ENCODE measurements around the gene RASD2. TPM values are rescaled to one million over a fixed set of nuclear protein-coding genes. Genes with fewer than 3 reads are reported as not detected.

RASD2 gene
- total and polyA plus RNA-seq, 10 donors, result 0.04 to 0.44 (median 0.17) TPM; not detected in 3

DNA sequence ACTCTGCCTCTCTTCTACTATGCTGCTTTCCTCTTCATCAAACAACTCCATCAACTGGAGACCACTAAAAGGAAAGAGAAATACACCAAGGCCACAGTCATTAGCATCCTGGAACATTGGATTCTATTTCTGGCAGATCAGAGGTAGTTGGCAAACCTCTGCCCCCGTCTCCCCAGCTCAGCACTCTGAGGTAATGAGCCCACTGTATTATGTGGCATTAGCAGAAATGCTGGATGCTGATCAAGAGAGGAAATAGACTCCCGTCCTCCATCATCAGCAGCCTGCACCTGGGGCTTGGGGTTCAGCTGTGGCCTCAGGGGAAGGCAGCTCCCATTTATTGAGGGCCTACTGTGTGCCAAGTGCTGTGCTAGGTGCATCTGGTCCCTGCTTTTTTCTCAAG lies 9.0 kb upstream of the RASD2 start:
- TF ChIP-seq POLR2AphosphoS5 (IDR thresholded peaks at IDR 0.05), result no peak
- TF ChIP-seq POLR2A (IDR thresholded peaks at IDR 0.05), result no peak
- TF ChIP-seq, protein P1, sequence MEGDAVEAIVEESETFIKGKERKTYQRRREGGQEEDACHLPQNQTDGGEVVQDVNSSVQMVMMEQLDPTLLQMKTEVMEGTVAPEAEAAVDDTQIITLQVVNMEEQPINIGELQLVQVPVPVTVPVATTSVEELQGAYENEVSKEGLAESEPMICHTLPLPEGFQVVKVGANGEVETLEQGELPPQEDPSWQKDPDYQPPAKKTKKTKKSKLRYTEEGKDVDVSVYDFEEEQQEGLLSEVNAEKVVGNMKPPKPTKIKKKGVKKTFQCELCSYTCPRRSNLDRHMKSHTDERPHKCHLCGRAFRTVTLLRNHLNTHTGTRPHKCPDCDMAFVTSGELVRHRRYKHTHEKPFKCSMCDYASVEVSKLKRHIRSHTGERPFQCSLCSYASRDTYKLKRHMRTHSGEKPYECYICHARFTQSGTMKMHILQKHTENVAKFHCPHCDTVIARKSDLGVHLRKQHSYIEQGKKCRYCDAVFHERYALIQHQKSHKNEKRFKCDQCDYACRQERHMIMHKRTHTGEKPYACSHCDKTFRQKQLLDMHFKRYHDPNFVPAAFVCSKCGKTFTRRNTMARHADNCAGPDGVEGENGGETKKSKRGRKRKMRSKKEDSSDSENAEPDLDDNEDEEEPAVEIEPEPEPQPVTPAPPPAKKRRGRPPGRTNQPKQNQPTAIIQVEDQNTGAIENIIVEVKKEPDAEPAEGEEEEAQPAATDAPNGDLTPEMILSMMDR (IDR thresholded peaks at IDR 0.05 in 8 of 11, conservative IDR thresholded peaks at IDR 0.05 in 3 of 11), result no peak
- Histone ChIP-seq H3K4me3 (no peak overlapping the region), H3K9me3 (peaks cover 0 to 14% (median 9%) of the 10 kb centered on the region in 8 donors), H3K27ac (no peak overlapping the region), H3K36me3 (no peaks in the 10 kb centered on the region), H3K27me3 (replicated peaks in 1 of 7) (peaks cover 0 to 22% (median 0%) of the 10 kb centered on the region in 7 donors), H3K4me1 (peaks cover 0 to 9% (median 2%) of the 10 kb centered on the region in 6 donors)
- intact Hi-C loops (cut with DNase I; ENCODE audit: low total_unique reads), result no loop called here
- WGBS, 5 donors, result 51 to 80% (median 66%) methylated on average over 2 of the region's 2 CpGs
- DNase-seq, result no peak

DNA sequence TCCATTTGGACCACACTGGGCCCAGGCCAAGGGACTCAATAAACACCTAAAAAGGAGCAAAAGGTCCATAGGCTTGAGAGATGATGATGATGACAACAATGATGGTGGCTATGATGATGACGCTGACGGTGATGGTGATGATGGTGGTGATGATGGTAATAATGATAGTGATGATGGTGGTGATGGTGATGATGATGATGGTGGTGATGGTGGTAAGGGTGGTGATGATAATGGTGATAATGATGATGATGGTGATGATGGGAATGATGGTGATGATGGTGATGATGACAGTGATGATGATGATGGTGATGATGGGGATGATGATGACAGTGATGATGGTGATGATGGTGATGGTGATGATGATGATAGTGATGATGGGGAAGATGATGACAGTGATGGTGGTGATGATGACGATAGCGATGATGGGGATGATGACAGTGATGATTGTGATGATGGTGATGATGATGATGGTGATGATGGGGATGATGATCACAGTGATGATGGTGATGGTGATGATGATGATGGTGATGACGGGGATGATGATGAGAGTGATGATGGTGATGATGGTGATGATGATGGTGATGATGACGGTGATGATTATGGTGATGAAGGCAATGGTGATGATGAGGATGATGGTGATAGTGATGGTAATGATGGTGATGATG lies 7.1 kb upstream of the RASD2 start:
- intact Hi-C loops (cut with DNase I; ENCODE audit: low total_unique reads), result no loop called here
- Histone ChIP-seq H3K9me3 (peaks cover 0 to 14% (median 9%) of the 10 kb centered on the region in 8 donors), H3K36me3 (no peaks in the 10 kb centered on the region), H3K4me3 (no peak overlapping the region), H3K27me3 (replicated peaks in 1 of 7) (peaks cover 0 to 24% (median 0%) of the 10 kb centered on the region in 7 donors), H3K4me1 (peaks cover 0 to 19% (median 6%) of the 10 kb centered on the region in 6 donors), H3K27ac (no peak overlapping the region)
- WGBS, 5 donors, result 87 to 94% (median 93%) methylated on average over 6 of the region's 6 CpGs
- TF ChIP-seq, protein P1 (IDR thresholded peaks at IDR 0.05 in 8 of 11, conservative IDR thresholded peaks at IDR 0.05 in 3 of 11), result no peak
- no peak for TF ChIP-seq POLR2A (IDR thresholded peaks at IDR 0.05)
- no peak for TF ChIP-seq POLR2AphosphoS5 (IDR thresholded peaks at IDR 0.05)
- DNase-seq, result no peak

DNA sequence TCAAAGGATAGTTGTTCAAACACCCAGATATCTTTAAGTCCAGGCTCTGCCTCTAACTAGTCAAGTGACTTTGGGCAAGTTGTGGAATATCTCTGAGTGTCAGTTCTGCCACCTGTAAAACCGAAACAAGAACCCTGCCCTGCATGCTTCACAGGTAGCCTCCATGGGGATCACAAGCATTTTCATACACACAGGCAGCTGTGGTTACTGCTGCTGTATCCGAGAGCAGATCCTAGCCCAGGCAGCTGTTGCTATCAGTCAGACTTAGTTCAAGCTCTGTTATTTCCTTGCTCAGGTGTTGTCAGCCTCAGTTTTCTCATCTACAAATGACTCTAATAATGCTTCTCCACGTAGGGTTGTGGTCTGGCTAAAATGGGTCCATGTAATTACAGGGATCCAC lies 6.5 kb upstream of the RASD2 start:
- H3K4me3 ChIP-seq, result no peak overlapping the region
- no peak for DNase-seq
- no peak overlapping the region for H3K27ac ChIP-seq
- intact Hi-C loops (cut with DNase I; ENCODE audit: low total_unique reads), result no loop called here
- no peaks in the 10 kb centered on the region for H3K36me3 ChIP-seq
- peaks cover 0 to 21% (median 6%) of the 10 kb centered on the region in 6 donors for H3K4me1 ChIP-seq
- peaks cover 0 to 10% (median 5%) of the 10 kb centered on the region in 8 donors for H3K9me3 ChIP-seq
- no peak for TF ChIP-seq POLR2AphosphoS5 (IDR thresholded peaks at IDR 0.05)
- TF ChIP-seq, protein P1 (IDR thresholded peaks at IDR 0.05 in 8 of 11, conservative IDR thresholded peaks at IDR 0.05 in 3 of 11), result no peak
- no peak for TF ChIP-seq POLR2A (IDR thresholded peaks at IDR 0.05)
- WGBS, 5 donors, result 67 to 80% (median 71%) methylated on average over 3 of the region's 3 CpGs
- peaks cover 0 to 30% (median 0%) of the 10 kb centered on the region in 7 donors for H3K27me3 ChIP-seq (replicated peaks in 1 of 7)

DNA sequence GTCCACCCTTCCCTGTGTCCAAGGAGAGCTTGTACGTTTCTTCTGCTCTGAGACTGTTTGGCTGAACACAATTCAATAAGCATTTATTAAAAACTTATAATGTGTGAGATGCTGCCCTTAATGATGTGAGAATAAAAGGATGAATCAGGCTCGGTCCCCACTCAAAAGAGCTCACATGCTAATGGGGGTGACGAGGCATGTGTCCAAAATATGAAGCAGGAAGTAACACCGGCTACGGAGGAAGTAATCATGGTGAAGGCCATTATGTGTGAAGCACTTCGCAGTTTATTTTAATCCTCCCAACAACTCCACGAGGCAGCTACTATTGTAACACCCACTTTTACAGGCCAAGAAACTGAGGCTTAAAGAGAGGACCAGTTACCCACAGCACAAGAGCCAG lies 3.4 kb upstream of the RASD2 start:
- Histone ChIP-seq H3K4me1 (peaks cover 0 to 46% (median 24%) of the 10 kb centered on the region in 6 donors), H3K9me3 (no peaks in the 10 kb centered on the region), H3K27me3 (replicated peaks in 1 of 7) (peaks cover 0 to 57% (median 23%) of the 10 kb centered on the region in 7 donors), H3K27ac (no peak overlapping the region), H3K36me3 (no peaks in the 10 kb centered on the region), H3K4me3 (no peak overlapping the region)
- DNase-seq, result no peak
- no peak for TF ChIP-seq POLR2A (IDR thresholded peaks at IDR 0.05)
- TF ChIP-seq, protein P1 (IDR thresholded peaks at IDR 0.05 in 8 of 11, conservative IDR thresholded peaks at IDR 0.05 in 3 of 11), result no peak
- TF ChIP-seq POLR2AphosphoS5 (IDR thresholded peaks at IDR 0.05), result no peak
- WGBS, 5 donors, result 16 to 26% (median 21%) methylated on average over 7 of the region's 7 CpGs
- intact Hi-C loops (cut with DNase I; ENCODE audit: low total_unique reads), result no loop called here
